ENCODE data around the gene NBAS. TPM values are rescaled to one million over a fixed set of nuclear protein-coding genes. Genes with fewer than 3 reads are reported as not detected.
A peak's percentile ranks its signal among the peaks of the same experiment; 100 is the strongest.

Gene NBAS
- total and polyA plus RNA-seq, 10 of the 15 experiments (the other 5 are each of a cell fraction or from before 2014, with no cell fraction given) = 4.3 to 32.7 (median 20.8) TPM

GRCh38 chr2:15557887-15558311, 3.2 kb downstream of the NBAS start:
- Histone ChIP-seq H3K4me1 (ENCODE audit: control insufficient read depth, insufficient read depth, low read length) (0 out of 2 replicates have a peak, but pooled peaks cover 3% of the 10 kb centered on the region), H3K27me3 (replicated peaks in 1 of 2; ENCODE audit: control insufficient read depth in 2 of 2, insufficient read depth in 2 of 2, low read length in 1 of 2) (no peaks in the 10 kb centered on the region), H2AFZ (ENCODE audit: control insufficient read depth, low read depth, low read length) (peak overlapping the region; percentile 9; the same call in 1 of the 2 replicates), H3K9ac (ENCODE audit: control insufficient read depth, insufficient read depth, low read length) (no peak overlapping the region), H3K79me2 (ENCODE audit: control insufficient read depth, insufficient read depth, low read length) (peaks cover 24% of the 10 kb centered on the region), H3K4me3 (no peak overlapping the region), H3K27ac (ENCODE audit: control insufficient read depth, insufficient read depth) (no peak overlapping the region), H3K36me3 (ENCODE audit: control insufficient read depth in 2 of 2, insufficient read depth in 2 of 2, low read length in 1 of 2) (no peaks in the 10 kb centered on the region), H4K20me1 (ENCODE audit: control insufficient read depth, insufficient read depth) (no peaks in the 10 kb centered on the region), H3K4me2 (ENCODE audit: control insufficient read depth, insufficient read depth) (peak overlapping the region; percentile 32), H3K9me3 (replicated peaks; ENCODE audit: control insufficient read depth, insufficient read depth, low read length) (no peaks in the 10 kb centered on the region)
- ChIA-PET RAD21 (ENCODE audit: unreplicated experiment) (no interaction called here), POLR2A (interaction anchor here (0.7 kb wide), 1 partner anchor 320 kb away, joined by 3 read pairs; no protein-coding TSS in a partner anchor), CTCF (interaction anchor here (1.0 to 4.4 kb wide), 3 partner anchors 11 to 23 kb away, joined by 3 to 21 read pairs (median 9); no protein-coding TSS in a partner anchor), SMC1A (ENCODE audit: uncharacterized antibody, unreplicated experiment) (interaction anchor here (1.0 to 1.6 kb wide), 5 partner anchors 8 to 20 kb away, joined by 3 to 7 read pairs (median 4); no protein-coding TSS in a partner anchor)
- intact Hi-C loops (cut with micrococcal nuclease; ENCODE audit: unreplicated experiment) = no loop called here
- 70% methylated on average over 5 of the region's 5 CpGs for WGBS (ENCODE audit: insufficient coverage, insufficient replicate concordance, low lambda C conversion rate, missing lambda C conversion rate)
- no peak for ATAC-seq
- FAIRE-seq = no peak
- no TSS peak for BruUV-seq (replicated peaks)
- no peak for DNase-seq (ENCODE audit: low read depth, low spot score)
- TF ChIP-seq ZZZ3 (IDR thresholded peaks at IDR 0.05; ENCODE audit: control insufficient read depth, insufficient read length, low read depth) (no peak), SMAD1 (IDR thresholded peaks at IDR 0.05; ENCODE audit: low read depth, partially characterized antibody) (no peak), KAT2A (conservative IDR thresholded peaks at IDR 0.05; ENCODE audit: control insufficient read depth, low read depth, low read length) (no peak), SMARCA5 (IDR thresholded peaks at IDR 0.05) (no peak), ZBTB4 (CRISPR knock-in tag; IDR thresholded peaks at IDR 0.05) (no peak), ZBED1 (IDR thresholded peaks at IDR 0.05; ENCODE audit: borderline replicate concordance) (no peak), CBX3 (IDR thresholded peaks at IDR 0.05; ENCODE audit: borderline replicate concordance, low read depth) (no peak), WRNIP1 (IDR thresholded peaks at IDR 0.05; ENCODE audit: borderline replicate concordance, low read depth, low read length) (no peak), CUX1 (IDR thresholded peaks at IDR 0.05; ENCODE audit: insufficient replicate concordance, low read depth, low read length) (no peak), RAD51 (IDR thresholded peaks at IDR 0.05) (no peak), NFIC (IDR thresholded peaks at IDR 0.05; ENCODE audit: low read depth, low read length) (no peak)
- in situ Hi-C loops (cut with MboI) = no loop called here

Measured in GM12878 (cell line).